ENCODE results near the gene SLC37A1. TPM values are rescaled to one million over a fixed set of nuclear protein-coding genes. Genes with fewer than 3 reads are reported as not detected.

Gene SLC37A1
- total and polyA plus RNA-seq, 7 donors: 2.3 to 98.5 (median 7.8) TPM

GRCh38 chr21:42580793-42581321, 67.2 kb downstream of the SLC37A1 start:
- no peak overlapping the region for H3K27ac ChIP-seq
- peaks cover 0 to 2% (median 0%) of the 10 kb centered on the region in 4 donors for H3K9me3 ChIP-seq
- no peaks in the 10 kb centered on the region for H3K27me3 ChIP-seq
- no peak for TF ChIP-seq CTCF (IDR thresholded peaks at IDR 0.05)
- no peak for TF ChIP-seq EP300 (IDR thresholded peaks at IDR 0.05)
- no peak for TF ChIP-seq POLR2A (IDR thresholded peaks at IDR 0.05)
- no peak for TF ChIP-seq POLR2AphosphoS5 (IDR thresholded peaks at IDR 0.05)
- 93 to 95% methylated on average over 16 of the region's 16 CpGs for WGBS, 2 donors
- no peak overlapping the region for H3K4me3 ChIP-seq
- H3K4me1 ChIP-seq: no peaks in the 10 kb centered on the region
- peaks cover 0 to 3% (median 0%) of the 10 kb centered on the region in 4 donors for H3K36me3 ChIP-seq
- peak; percentile 55 for DNase-seq
- intact Hi-C loops (cut with DNase I): no loop called here

- Histone ChIP-seq H3K36me3 (no peaks in the 10 kb centered on the region), H3K27me3 (no peaks in the 10 kb centered on the region), H3K4me3 (no peak overlapping the region), H3K27ac (no peak overlapping the region), H3K9me3 (no peaks in the 10 kb centered on the region), H3K4me1 (no peaks in the 10 kb centered on the region)
- WGBS, 2 donors: 82 to 83% methylated on average over 13 of the region's 13 CpGs
- no peak for DNase-seq
- TF ChIP-seq POLR2A (IDR thresholded peaks at IDR 0.05): no peak
- TF ChIP-seq EP300 (IDR thresholded peaks at IDR 0.05): no peak
- TF ChIP-seq CTCF (IDR thresholded peaks at IDR 0.05): no peak
- no peak for TF ChIP-seq POLR2AphosphoS5 (IDR thresholded peaks at IDR 0.05)
- intact Hi-C loops (cut with DNase I): no loop called here
These were observed 67.8 kb downstream of the SLC37A1 start for GRCh38 chr21:42581336-42581992.

GRCh38 chr21:42581993-42582786, 68.5 kb downstream of the SLC37A1 start:
- Histone ChIP-seq H3K27me3 (no peaks in the 10 kb centered on the region), H3K36me3 (no peaks in the 10 kb centered on the region), H3K9me3 (no peaks in the 10 kb centered on the region), H3K4me1 (no peaks in the 10 kb centered on the region), H3K4me3 (no peak overlapping the region), H3K27ac (no peak overlapping the region)
- 86 to 89% methylated on average over 17 of the region's 17 CpGs for WGBS, 2 donors
- intact Hi-C loops (cut with DNase I): no loop called here
- DNase-seq: no peak
- TF ChIP-seq EP300 (IDR thresholded peaks at IDR 0.05): no peak
- TF ChIP-seq POLR2A (IDR thresholded peaks at IDR 0.05): no peak
- no peak for TF ChIP-seq CTCF (IDR thresholded peaks at IDR 0.05)
- TF ChIP-seq POLR2AphosphoS5 (IDR thresholded peaks at IDR 0.05): no peak

GRCh38 chr21:42582787-42583476, 69.3 kb downstream of the SLC37A1 start:
- Histone ChIP-seq H3K9me3 (no peaks in the 10 kb centered on the region), H3K36me3 (no peaks in the 10 kb centered on the region), H3K4me3 (no peak overlapping the region), H3K27ac (no peak overlapping the region), H3K27me3 (no peaks in the 10 kb centered on the region), H3K4me1 (no peaks in the 10 kb centered on the region)
- no peak for TF ChIP-seq CTCF (IDR thresholded peaks at IDR 0.05)
- TF ChIP-seq POLR2A (IDR thresholded peaks at IDR 0.05): no peak
- WGBS, 2 donors: 91 to 92% methylated on average over 22 of the region's 22 CpGs
- no peak for DNase-seq
- intact Hi-C loops (cut with DNase I): no loop called here

Data from sigmoid colon (tissue), 7 donors.